GM23338 (cell line): ENCODE measurements around the gene SARNP.

Experiments used
- CTCF ChIP-seq, 2 experiments: fragments of 200-600 bp in 1 of 2; sonication (generic) in 1 of 2; conservative IDR thresholded peaks; 2 replicates each; pipeline versions ENCODE4 v1.5.1 to v1.6.1; 2016 to 2017; ENCODE audit warnings: antibody characterized with exemption in 2 of 2, low read depth in 2 of 2, mild to moderate bottlenecking in 2 of 2, moderate library complexity in 1 of 2
- EZH2 ChIP-seq: fragments of 200-600 bp; sonication (generic); IDR thresholded peaks from one replicate; pipeline ENCODE4 v1.8.0; 2017; ENCODE audit warnings: antibody characterized with exemption, mild to moderate bottlenecking, low read depth; ENCODE audit not compliant: unreplicated experiment

- TF ChIP-seq CTCF (conservative IDR thresholded peaks at IDR 0.05; ENCODE audit: low read depth in 2 of 2) (no peak), EZH2 (no peak)
Measured at GRCh38 chr12:55718624-55719275, 98.8 kb downstream of the SARNP start.
